HG02759 (cell line): Measurements from ENCODE around the gene INSM1.

Experiments
- ATAC-seq: cut with Tn5 transposase; IDR thresholded peaks from one replicate; pipeline ENCODE4 v1.9.1; 2021; ENCODE audit warnings: mild to moderate bottlenecking, moderate library complexity; ENCODE audit not compliant: unreplicated experiment

INSM1 gene

DNA sequence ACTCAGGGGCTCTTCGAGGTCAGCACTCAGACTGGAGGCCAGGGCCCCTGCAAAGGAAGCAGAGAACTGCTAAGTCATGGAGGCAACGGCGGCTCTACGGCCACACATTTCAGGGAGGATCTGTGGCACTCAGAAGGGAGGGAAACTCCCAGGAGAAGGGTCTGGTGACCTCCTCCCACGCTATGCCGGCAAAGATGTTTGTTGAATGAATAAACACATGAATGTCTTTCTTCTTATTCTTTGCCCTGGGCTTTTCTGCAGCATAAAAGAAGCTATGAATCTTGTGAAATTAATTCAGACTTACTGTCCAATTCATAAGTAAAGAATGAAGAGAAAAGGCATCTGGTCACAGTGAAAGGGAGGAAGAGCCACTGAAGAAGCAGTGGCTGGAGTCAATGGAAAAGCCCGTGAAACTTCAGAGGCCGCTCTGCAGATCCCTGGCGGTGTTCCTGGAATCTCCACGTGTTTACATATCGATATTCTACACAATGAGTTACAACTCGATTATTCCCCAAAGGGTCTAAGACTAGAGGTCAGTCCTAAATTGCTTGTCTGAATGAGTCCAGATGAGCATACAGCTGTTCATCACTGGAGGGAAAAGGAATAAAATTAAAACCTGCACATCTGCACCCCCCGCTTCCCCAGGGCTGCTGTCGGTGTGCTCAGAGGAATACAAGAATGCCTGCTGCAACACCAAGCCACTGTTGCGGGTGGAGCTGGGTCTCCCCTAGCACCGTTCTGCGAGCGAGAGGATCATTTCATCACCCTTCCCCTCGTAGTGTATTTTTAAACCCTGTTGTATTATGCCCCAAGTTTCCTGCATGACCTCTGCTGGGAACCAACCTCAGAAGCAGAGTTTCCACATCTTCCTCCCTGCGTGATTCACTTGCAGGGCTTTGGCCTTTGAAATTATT is 25.6 kb downstream of the INSM1 start:
- no peak for ATAC-seq

DNA sequence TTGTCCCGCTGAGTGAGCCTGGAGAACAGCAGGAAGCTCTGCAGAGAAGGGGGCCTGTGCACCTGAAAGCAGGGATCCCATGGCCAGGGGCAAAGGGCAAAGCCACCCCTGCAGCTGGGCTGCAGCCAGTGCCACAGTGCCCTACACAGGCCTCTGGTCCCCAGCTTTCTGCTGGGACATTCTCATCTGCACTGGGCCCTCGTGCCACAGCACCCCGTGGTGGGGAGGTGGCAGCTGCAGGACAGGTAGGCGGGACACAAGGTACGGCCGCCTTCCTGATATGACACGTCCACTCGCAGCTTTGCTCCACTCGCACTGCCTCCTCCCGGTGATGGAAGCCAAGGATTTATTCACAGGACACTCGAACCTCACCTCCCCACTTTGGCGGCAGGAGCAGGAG is 27.2 kb downstream of the INSM1 start:
- no peak for ATAC-seq

DNA sequence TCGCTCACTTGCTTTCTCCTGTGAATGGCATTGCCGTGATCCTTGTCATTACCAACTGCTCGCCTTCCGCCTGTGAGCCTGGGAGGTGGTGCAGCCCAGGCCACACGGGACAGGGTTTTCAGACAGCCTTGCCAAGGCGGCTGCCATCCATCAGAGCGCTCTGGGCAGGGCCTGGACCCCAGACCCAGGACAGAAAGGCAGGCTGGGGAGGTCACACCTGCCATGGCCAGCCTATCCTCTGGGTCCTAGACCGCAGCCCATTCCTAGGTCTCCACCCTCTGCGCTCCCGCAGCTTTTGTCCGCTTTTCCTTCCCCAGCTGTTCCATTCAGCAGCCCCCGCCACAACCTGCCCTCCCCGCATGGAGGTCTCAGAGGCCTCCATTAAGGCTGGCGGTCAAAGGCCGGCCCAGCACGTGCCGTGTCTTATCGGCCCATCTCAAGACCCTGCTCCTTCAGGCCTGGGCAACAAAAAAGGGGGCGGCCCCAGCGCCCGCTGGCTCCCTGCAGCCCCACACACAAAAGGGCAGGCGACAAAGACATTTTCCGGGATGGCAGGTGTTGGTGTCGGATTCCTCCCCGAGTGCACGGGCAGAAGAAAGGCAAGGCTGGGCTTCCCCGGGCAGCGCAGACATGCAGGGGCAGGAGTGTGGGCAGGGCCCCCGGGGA is 28.1 kb downstream of the INSM1 start:
- no peak for ATAC-seq

DNA sequence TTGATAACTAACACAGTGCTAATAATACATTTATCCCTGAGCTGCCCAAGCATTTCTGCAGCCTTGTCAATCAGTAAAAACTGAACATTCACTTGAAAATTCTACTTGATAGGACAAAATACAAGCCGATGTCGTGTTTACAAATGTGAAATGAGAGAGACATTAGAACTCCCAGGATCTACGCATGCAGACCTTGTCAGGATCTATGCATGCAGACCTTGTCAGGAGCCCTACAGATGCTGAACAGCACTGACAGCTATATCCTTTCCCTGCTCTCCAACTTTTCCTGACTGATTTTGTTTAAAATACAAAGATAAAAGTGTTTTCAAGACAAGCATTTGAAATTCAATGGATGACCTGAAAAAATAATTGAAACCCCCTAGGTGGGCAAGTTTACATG is 28.9 kb downstream of the INSM1 start:
- no peak for ATAC-seq

DNA sequence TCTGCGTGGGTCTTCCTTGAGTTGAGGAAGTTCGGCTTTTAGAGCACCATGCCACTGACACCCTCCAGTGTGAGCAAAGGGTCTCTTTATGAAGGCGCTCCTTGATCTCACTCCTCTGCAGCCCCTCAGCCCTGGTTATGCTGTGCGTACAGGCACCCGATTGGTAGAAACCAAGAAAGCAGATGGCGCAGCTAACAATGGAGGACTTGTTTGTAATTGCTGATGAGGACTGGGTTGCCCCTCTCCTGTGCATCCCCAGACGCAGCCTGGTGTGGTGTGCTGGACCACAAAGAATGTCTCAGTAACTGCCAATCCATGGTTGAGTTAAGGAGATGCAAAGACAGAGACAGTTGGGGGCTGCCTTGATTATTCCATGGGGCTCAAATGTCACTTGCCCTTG is 30.2 kb downstream of the INSM1 start:
- ATAC-seq, result no peak

GRCh38 chr20:20399531-20400500 is 31.9 kb downstream of the INSM1 start:
- no peak for ATAC-seq

- no peak for ATAC-seq
Measured at GRCh38 chr20:20401991-20402390, 34.1 kb downstream of the INSM1 start.

DNA sequence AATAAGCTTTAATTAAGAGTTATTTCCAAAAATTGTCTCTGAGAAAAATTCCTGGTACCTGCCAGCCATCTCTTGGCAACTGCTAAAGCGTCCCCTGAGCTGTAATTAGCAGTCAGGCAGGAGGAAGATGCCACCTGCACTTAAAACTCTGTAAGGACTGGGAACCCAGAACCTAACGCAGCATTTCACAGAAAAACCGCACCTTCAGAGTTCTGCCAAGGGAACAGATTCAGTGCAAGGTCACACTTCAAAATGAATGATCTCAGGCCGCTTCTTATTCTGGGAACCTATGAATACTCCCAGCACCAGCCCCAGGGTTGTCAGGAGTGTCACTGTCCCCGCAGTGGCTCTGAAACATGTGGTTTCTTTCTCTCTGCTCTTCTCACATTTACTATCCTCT is 36.7 kb downstream of the INSM1 start:
- no peak for ATAC-seq

GRCh38 chr20:20405623-20406022 is 37.7 kb downstream of the INSM1 start:
- ATAC-seq, result no peak

- ATAC-seq, result no peak
Measured at GRCh38 chr20:20406306-20406705, 38.4 kb downstream of the INSM1 start.

GRCh38 chr20:20407891-20408805 is 40.2 kb downstream of the INSM1 start:
- no peak for ATAC-seq

DNA sequence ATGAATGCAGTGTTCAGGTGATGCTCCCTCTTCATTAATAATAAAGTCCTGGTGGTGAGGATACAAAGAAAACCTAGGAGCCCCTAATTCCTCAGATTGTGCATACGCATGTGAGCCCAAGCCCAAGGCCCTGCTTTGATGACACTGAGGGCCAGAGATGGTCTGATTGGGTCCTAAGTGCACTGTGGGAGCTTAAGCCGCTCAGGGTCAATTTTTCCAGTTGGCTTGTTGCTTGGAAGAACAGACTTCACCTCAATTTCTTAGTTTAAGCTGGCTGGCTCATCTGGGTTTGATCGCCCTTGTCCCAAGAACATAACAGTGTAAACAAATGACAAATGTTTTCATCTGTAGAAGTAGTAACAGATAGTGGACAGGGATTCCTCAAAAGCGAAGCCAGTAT is 41.4 kb downstream of the INSM1 start:
- ATAC-seq, result no peak

DNA sequence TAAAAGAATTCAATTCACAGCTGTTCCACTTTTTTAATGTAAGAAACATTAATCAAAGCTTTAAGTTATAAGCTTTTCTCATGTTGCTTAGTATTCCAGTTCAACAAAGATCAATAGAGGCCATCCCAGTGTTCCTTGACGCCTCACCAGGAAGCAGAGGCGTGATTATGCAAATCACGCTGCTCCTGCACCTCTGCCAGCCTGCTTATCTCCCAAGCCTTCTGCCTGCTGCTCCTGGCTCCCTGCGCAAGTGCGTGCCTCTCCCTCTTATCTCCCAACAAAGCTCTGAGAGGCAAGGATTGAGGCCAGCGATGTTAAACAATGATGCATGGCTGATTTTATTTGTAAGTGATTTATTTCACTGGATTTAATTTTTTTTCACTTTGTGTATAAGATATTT is 42.8 kb downstream of the INSM1 start:
- no peak for ATAC-seq

GRCh38 chr20:20411402-20411801 is 43.5 kb downstream of the INSM1 start:
- ATAC-seq, result no peak

DNA sequence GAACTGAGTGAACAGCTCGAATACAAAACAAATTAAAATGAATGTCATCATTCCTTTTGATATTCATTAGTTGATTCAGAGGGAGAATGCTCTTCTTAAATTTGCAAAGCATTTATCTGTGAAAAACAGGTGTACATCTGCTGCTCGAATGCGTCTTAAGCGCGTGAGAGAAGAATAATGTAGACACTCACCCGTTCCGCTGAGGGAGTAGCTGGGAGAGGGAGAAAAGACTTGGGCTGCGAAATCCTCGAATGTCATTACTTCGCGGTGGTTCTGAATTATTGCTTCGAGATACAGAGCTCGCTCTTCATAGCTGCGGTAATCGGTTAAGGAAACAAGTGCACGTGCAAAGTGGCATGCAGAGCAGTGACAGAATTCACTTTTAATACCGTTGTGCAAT is 43.9 kb downstream of the INSM1 start:
- no peak for ATAC-seq

- ATAC-seq, result no peak
Measured at GRCh38 chr20:20412750-20413149, 44.8 kb downstream of the INSM1 start.

GRCh38 chr20:20413810-20414281 is 45.9 kb downstream of the INSM1 start:
- no peak for ATAC-seq

DNA sequence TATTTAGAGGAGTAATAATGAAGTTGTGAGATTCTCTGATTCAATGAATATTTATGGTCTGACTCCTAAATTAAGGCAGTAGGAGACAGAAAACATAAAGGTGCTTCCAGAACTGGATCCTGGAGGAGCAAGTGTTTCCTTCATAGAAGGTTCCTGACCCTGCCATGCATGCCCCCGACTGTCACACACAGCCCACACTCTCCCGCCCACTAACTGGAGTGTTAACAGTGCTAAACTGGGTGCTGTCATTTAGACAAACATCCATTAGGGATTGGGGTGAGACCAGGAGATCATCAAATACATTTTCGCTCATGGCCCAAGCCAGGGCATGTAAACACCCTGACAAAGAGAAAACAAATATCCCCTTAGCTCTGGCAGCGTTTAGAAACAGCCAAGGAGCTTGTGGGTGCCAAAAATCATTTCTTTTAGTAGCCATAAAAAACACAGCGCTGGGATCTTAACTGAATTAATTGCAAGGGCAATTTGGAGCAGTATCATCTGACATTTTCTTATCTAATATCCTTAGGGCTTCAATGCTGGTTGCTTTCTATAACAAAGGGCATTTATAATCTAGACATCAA is 46.8 kb downstream of the INSM1 start:
- ATAC-seq, result no peak

DNA sequence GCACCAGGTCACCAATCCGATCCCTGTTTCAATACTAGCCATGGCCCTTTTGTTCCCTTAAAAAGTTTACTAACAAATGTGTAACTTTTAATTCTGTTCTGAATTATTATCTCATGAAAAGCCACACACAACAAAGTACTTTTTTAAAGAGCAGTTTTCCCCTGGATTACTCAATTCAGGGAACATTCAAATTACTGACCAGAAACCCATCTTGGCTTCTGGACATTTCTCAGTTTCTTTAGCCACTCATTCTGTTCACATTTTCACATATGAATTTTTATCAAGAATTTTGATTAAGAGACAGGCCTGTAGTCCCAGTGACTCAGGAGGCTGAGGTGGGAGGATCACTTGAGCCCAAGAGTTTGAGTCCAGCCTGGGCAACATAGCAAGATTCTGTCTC is 47.4 kb downstream of the INSM1 start:
- ATAC-seq, result no peak
